ENCODE results near the gene PSAP. TPM values are rescaled to one million over a fixed set of nuclear protein-coding genes. Genes with fewer than 3 reads are reported as not detected.

The PSAP gene
- total RNA-seq, 2 donors from 2014 or later = 136 to 207 TPM

DNA sequence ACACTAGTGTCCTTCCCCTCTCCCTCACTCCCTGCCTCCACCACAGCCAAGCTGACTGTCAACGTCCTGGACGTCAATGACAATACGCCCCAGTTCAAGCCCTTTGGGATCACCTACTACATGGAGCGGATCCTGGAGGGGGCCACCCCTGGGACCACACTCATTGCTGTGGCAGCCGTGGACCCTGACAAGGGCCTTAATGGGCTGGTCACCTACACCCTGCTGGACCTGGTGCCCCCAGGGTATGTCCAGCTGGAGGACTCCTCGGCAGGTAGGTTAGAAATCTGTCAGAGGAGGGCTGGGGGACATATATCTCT, 52.8 kb downstream of the PSAP start:
- Mint-ChIP-seq H3K9me3 (no peaks in the 10 kb centered on the region), H3K27ac (no peak overlapping the region), H3K4me3 (no peak overlapping the region), H3K36me3 (no peaks in the 10 kb centered on the region), H3K27me3 (peaks cover 3 to 7% of the 10 kb centered on the region in 2 donors), H3K4me1 (ENCODE audit: low read depth in 2 of 2) (peaks cover 7 to 13% of the 10 kb centered on the region in 2 donors)
- DNase-seq (ENCODE audit: low spot score) = no peak
- ATAC-seq = no peak

DNA sequence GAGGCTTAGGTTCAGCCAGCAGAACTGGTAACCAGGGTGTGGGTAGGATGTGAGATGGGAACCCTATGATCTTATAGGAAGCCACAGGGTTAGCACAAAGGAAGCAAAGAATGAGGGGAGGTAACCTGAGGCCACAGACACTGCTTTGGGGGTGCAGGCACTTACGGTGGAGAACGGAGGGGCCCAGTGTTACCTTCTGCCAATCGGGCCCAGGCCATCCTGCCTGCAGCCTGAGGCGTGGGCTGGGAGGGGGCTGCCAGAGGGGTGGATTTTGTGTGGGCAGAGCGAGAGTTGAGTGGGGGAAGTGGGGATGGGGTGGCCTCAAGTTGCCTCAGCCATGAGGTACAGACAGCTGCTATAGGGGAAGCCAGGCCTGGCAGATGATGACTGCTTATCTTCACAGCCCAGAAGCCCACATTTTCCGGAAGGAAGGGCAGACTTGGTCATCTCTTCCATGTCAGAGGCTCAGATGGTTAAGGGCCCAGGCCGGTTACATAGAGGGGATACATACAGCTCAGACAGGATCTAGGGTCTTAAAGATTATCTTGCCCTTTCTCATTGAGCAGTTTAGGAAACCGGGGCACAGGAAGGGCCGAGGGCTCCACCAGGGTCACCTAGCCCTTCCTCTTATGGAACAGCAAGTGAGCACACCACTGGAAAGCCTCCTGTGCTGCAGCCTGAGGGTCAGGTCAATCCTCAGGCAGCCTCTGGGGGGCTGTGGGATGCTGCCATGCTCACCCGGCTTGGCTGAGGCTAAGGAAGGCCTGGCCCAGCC, 53.3 kb downstream of the PSAP start:
- H3K27ac Mint-ChIP-seq = peak overlapping the region in 1 of 2 donors; percentile 64
- H3K9me3 Mint-ChIP-seq = no peaks in the 10 kb centered on the region
- H3K4me3 Mint-ChIP-seq = no peak overlapping the region
- peaks cover 7 to 13% of the 10 kb centered on the region in 2 donors for H3K4me1 Mint-ChIP-seq (ENCODE audit: low read depth in 2 of 2)
- peak; percentile 22 to 48 for ATAC-seq
- H3K36me3 Mint-ChIP-seq = no peaks in the 10 kb centered on the region
- no peak for DNase-seq (ENCODE audit: low spot score)
- H3K27me3 Mint-ChIP-seq = peaks cover 3 to 7% of the 10 kb centered on the region in 2 donors

DNA sequence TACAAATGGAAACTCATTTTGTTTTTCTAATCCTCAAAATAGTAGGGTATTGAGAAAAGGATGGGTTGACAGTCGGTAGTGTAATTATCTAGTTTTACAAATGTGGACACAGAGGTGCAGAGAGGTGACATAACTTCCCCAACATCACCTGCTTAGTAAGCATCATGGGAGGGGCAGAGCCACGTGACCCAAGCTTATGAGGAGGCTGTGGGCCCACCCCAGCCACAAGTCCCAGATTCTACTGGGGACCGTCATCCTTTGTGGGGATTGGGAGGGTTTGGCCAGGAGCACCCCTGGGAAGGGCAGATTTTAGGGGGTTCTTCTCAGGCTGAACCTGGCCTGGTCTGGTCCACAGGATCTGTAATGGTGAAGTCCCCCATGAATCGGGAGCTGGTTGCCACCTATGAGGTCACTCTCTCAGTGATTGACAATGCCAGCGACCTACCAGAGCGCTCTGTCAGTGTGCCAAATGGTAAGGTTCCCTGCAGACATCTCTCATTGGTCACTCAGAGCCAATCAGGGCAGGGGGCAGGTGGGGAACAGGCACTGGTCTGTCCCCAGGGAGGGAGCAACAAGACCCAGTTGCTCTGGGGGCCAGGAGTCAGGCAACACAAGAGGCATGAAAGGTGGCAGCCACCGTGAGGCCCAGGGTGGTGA, 54.2 kb downstream of the PSAP start:
- H3K4me1 Mint-ChIP-seq (ENCODE audit: low read depth in 2 of 2) = peaks cover 7 to 13% of the 10 kb centered on the region in 2 donors
- H3K27me3 Mint-ChIP-seq = peaks cover 3 to 7% of the 10 kb centered on the region in 2 donors
- DNase-seq (ENCODE audit: low spot score) (no peak), ATAC-seq (no peak)
- no peaks in the 10 kb centered on the region for H3K36me3 Mint-ChIP-seq
- H3K9me3 Mint-ChIP-seq = no peaks in the 10 kb centered on the region
- no peak overlapping the region for H3K4me3 Mint-ChIP-seq
- H3K27ac Mint-ChIP-seq = peak overlapping the region in 1 of 2 donors; percentile 64

DNA sequence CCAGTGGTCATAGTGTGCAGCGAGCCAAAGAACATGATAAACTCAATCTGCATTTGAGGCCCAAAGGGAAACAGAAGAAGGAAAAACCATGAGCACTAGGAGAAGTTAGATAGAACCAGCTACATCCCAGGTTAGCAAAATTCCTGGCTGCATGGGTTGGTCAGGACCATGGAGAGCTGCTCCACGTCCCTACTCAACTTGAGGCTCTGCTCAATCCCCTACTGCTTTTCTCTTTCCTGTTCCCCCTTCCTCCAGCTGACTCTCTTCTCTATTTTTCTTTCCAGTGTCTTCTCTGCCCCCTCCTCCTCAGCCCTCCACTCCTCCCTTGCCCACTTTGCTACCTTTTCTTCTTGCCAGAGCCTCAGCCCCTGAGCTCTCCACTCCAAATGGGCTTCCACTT, 55.8 kb downstream of the PSAP start:
- peaks cover 3 to 7% of the 10 kb centered on the region in 2 donors for H3K27me3 Mint-ChIP-seq
- H3K4me1 Mint-ChIP-seq (ENCODE audit: low read depth in 2 of 2) = peaks cover 7 to 13% of the 10 kb centered on the region in 2 donors
- DNase-seq (ENCODE audit: low spot score) (no peak), ATAC-seq (no peak)
- no peaks in the 10 kb centered on the region for H3K9me3 Mint-ChIP-seq
- no peak overlapping the region for H3K4me3 Mint-ChIP-seq
- H3K27ac Mint-ChIP-seq = no peak overlapping the region
- no peaks in the 10 kb centered on the region for H3K36me3 Mint-ChIP-seq

DNA sequence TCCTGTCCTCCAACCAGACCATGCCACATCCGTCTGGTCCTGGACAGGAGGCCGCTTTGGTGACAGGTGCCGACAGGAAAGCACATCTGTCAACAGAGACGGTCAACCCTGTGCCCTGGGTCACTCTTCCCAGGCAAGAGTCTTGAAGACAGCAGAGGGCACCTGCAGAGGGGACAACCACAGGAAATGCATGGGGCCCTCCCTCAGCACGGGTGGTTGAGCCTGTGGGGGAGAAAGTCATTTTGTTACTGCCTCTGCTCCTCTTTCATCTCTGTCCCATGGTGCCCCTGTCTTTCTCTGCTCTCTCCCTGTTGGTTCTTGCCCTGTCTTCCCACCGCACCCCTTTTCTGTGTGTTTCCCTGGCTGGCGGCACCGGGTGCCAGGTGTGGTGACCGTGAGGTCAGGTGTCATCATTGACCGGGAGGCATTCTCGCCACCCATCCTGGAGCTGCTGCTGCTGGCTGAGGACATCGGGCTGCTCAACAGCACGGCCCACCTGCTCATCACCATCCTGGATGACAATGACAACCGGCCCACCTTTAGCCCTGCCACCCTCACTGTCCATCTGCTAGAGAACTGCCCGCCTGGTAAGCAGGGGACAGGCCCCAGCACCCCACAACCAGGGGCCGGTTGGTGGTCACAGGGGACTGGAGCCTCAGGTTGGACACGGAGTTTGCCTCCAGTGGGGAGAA, 60.2 kb downstream of the PSAP start:
- Mint-ChIP-seq H3K4me3 (no peak overlapping the region), H3K27me3 (peaks cover 5 to 7% of the 10 kb centered on the region in 2 donors), H3K9me3 (no peaks in the 10 kb centered on the region), H3K27ac (no peak overlapping the region), H3K4me1 (ENCODE audit: low read depth in 2 of 2) (peaks cover 0 to 2% of the 10 kb centered on the region in 2 donors), H3K36me3 (no peaks in the 10 kb centered on the region)
- ATAC-seq (peak in 1 of 2 donors; percentile 40), DNase-seq (ENCODE audit: low spot score) (no peak)

DNA sequence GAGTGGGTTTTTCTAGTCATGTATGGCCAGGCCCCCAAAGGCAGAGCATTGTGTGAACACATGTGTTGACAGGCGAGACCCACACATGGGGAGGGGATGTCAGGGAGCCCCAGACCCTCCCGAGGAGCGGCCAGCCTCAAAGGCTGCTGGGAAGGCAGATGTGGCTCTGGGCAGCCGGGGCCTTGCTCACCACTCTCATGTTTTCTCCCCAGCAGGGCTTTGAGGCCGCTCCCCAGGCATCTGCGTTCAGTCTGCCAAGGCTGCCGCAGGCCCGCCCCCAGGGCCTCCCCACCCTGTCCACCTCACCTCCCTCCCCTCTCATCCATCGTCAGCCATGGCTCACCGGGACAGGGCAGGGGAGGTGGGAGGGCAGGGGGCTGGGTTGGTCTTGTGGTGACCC, 61.2 kb downstream of the PSAP start:
- peaks cover 5 to 7% of the 10 kb centered on the region in 2 donors for H3K27me3 Mint-ChIP-seq
- DNase-seq (ENCODE audit: low spot score) (no peak), ATAC-seq (peak in 1 of 2 donors; percentile 34)
- H3K4me3 Mint-ChIP-seq = no peak overlapping the region
- no peak overlapping the region for H3K27ac Mint-ChIP-seq
- H3K36me3 Mint-ChIP-seq = no peaks in the 10 kb centered on the region
- peaks cover 0 to 2% of the 10 kb centered on the region in 2 donors for H3K4me1 Mint-ChIP-seq (ENCODE audit: low read depth in 2 of 2)
- no peaks in the 10 kb centered on the region for H3K9me3 Mint-ChIP-seq

DNA sequence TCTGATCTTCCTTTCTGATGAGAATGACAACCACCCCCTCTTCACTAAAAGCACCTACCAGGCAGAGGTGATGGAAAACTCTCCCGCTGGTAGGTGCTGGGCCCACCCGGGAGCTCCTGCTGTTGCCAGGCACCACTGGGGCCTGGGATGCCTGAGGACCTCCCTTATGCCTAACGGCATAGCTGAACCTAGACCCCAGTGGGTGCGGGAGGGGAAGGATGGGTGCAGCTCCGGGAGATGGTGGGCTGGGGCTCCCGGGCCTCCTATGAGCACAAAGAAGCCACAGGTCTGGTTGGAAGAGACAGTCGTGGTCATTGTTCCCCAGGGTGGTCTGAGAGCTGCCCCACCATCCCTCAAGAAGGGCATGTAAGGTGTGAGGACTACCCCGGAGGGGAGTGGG, 62.1 kb downstream of the PSAP start:
- ATAC-seq (no peak), DNase-seq (ENCODE audit: low spot score) (no peak)
- Mint-ChIP-seq H3K27ac (no peak overlapping the region), H3K27me3 (peaks cover 5 to 6% of the 10 kb centered on the region in 2 donors), H3K4me3 (no peak overlapping the region), H3K36me3 (no peaks in the 10 kb centered on the region), H3K9me3 (no peaks in the 10 kb centered on the region), H3K4me1 (ENCODE audit: low read depth in 2 of 2) (peaks cover 0 to 2% of the 10 kb centered on the region in 2 donors)

DNA sequence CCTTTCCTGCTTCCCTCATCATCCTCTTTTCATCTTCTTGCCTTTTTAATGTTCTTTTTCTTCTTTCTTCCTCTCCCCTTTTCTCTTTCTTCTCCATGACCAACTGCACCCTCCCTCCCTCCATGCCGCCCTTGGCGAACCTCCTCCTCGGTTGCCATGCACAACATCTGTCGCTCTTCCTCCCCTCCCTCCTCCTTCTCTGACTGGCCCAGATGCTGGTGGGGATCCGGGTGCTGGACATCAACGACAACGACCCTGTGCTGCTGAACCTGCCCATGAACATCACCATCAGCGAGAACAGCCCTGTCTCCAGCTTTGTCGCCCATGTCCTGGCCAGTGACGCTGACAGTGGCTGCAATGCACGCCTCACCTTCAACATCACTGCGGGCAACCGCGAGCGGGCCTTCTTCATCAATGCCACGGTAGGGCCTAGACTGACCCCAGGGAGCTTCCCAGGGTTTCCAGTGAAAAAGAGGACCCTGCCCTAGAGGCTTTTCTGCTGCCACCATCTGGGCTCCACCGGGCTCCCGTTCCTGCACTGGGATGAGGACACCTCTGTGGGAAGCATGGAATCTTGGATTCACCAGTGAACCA, 66.3 kb downstream of the PSAP start:
- Mint-ChIP-seq H3K4me1 (ENCODE audit: low read depth in 2 of 2) (peaks cover 0 to 2% of the 10 kb centered on the region in 2 donors), H3K27me3 (peaks cover 0 to 2% of the 10 kb centered on the region in 2 donors), H3K27ac (no peak overlapping the region), H3K4me3 (no peak overlapping the region), H3K36me3 (no peaks in the 10 kb centered on the region), H3K9me3 (no peaks in the 10 kb centered on the region)
- ATAC-seq = no peak
- DNase-seq (ENCODE audit: low spot score) = no peak

DNA sequence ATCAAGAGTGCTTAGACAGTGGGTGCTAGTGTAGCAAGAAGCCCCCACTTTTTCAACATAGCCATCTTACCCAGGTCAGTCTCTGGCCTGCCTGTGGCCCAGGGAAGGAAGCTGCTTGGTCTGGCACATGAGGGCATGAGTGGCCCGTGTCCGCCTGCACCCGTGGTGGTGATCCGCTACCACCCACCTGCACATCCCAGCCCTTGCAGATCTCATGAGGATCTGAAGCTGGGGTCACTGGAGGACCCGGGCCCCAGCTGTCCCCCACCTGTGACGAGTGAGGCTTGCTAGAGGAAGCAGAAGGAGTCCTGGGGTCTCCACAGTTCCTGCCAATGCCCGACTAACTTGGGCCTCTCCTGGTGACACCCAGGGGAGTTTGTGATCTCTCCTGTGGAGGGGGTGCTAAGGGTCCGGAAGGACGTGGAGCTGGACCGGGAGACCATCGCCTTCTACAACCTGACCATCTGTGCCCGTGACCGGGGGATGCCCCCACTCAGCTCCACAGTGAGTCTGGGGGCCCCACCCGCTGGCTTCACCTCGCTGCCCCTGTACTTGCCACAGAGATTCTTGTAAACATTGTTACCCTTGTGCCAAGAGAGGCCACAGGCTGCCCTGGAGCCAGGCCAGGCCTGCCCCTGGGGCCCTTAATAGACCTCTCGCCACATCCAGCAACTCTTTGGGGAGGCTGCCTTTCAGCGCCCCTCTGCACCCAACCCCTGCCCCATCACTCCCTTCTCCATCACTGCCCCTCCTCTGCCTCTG, 67.0 kb downstream of the PSAP start:
- H3K27me3 Mint-ChIP-seq = peaks cover 0 to 2% of the 10 kb centered on the region in 2 donors
- no peak overlapping the region for H3K4me3 Mint-ChIP-seq
- H3K27ac Mint-ChIP-seq = no peak overlapping the region
- no peaks in the 10 kb centered on the region for H3K9me3 Mint-ChIP-seq
- DNase-seq (ENCODE audit: low spot score) = no peak
- H3K4me1 Mint-ChIP-seq (ENCODE audit: low read depth in 2 of 2) = peaks cover 0 to 2% of the 10 kb centered on the region in 2 donors
- H3K36me3 Mint-ChIP-seq = no peaks in the 10 kb centered on the region
- no peak for ATAC-seq

DNA sequence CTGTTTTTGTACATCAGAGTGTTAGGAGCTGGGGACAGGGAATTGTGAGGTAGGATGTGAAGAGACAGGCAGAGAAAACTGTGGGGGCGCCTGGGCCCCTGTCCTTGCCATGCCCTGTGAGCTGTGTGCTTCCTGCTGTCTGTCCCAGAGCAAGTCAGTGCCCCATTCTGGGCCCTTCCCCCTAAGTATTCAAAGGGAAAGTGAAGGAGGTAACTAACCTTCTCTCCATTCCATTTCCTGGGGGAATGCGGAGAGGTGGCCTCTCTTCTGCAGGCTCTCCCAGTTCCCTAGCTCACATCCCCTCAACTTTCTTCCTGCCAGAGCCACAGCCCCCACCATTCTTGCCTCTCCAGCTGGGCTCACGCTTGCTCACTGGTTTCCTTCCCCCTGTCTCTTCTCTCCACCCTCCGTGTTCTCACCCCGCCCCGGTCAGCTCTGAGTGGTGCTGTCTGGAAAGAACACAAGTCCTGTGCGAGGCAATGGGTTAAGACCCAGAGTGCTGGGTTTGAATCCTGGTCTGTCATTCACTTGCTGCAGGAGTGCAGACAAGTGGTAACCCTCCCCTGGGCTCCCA, 68.0 kb downstream of the PSAP start:
- no peaks in the 10 kb centered on the region for H3K9me3 Mint-ChIP-seq
- H3K27ac Mint-ChIP-seq = no peak overlapping the region
- ATAC-seq (no peak), DNase-seq (ENCODE audit: low spot score) (no peak)
- H3K27me3 Mint-ChIP-seq = peaks cover 0 to 2% of the 10 kb centered on the region in 2 donors
- peaks cover 0 to 2% of the 10 kb centered on the region in 2 donors for H3K4me1 Mint-ChIP-seq (ENCODE audit: low read depth in 2 of 2)
- no peak overlapping the region for H3K4me3 Mint-ChIP-seq
- H3K36me3 Mint-ChIP-seq = no peaks in the 10 kb centered on the region

DNA sequence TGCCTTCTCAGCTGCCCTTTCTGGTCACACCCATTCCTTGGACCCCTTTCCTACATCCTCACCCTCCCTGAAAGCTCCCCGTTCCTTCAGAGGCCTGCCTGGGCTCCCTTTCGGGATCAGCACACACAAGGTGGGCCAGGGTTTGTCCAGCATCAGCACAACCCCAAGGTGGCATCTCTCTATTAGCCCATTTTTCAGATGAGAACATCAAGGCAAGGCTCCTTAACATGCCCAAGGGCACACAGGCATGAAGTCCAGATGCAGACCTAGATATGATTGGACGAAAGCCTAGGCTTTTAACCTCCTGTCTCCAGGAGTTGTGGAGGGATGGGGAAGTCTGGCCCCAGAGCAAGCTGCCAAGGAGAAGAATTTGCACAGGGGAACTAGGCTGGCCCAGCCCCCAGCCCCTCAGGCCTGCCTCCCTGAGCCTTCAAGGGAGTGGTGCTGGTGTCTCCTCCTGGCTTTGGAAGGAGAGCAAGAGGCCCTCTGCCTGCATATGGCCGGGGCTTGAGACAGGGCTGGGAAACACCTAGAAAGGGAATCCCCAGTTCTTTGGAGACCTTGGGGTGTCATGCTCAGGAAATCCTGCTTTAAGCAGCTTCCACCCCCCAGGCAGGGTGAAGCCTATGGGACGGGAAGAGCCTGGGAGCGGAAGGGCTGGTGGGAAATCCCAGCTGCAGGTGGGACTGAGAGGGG, 68.7 kb downstream of the PSAP start:
- DNase-seq (ENCODE audit: low spot score) = no peak
- Mint-ChIP-seq H3K4me3 (no peak overlapping the region), H3K9me3 (no peaks in the 10 kb centered on the region), H3K27ac (no peak overlapping the region), H3K36me3 (no peaks in the 10 kb centered on the region), H3K4me1 (ENCODE audit: low read depth in 2 of 2) (peaks cover 2 to 3% of the 10 kb centered on the region in 2 donors), H3K27me3 (peaks cover 0 to 2% of the 10 kb centered on the region in 2 donors)
- ATAC-seq = no peak

DNA sequence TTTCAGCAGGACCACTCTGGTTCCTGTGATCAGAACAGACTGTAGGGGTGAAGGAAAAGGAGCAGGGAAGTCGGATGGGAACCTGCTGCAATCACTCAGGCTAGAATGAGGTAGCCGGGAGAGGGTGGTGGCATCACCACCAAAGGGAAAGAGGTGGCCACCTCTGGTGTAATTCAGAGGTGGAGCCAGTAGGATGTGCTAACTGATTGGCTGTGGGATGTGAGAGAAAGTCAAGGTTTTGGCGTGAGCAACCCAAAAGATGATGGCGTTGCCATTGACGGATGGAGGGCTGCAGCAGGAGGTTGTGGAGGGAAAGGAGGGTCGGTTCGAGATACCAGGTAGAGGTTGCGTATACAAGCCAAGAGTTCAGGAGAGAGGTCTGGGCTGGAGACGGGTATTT, 70.3 kb downstream of the PSAP start:
- no peak overlapping the region for H3K4me3 Mint-ChIP-seq
- no peak for ATAC-seq
- no peak overlapping the region for H3K27ac Mint-ChIP-seq
- no peaks in the 10 kb centered on the region for H3K36me3 Mint-ChIP-seq
- DNase-seq (ENCODE audit: low spot score) = no peak
- no peaks in the 10 kb centered on the region for H3K27me3 Mint-ChIP-seq
- H3K9me3 Mint-ChIP-seq = no peaks in the 10 kb centered on the region
- H3K4me1 Mint-ChIP-seq (ENCODE audit: low read depth in 2 of 2) = peaks cover 8 to 15% of the 10 kb centered on the region in 2 donors
